GM19023 (cell line): ENCODE data around the gene ING5.
A peak's percentile ranks its signal among the peaks of the same experiment; 100 is the strongest.
"Not testable (repeated sequence)": the region's sequence is repeated elsewhere in the genome, so short reads cannot be mapped to it uniquely, and the experiment has no call there.

Experiments used
- ATAC-seq: cut with Tn5 transposase; IDR thresholded peaks from one replicate; pipeline ENCODE4 v1.9.1; 2021; ENCODE audit warnings: mild to moderate bottlenecking, moderate library complexity; ENCODE audit not compliant: unreplicated experiment

ING5 gene

GRCh38 chr2:241701399-241702154 is at the start of gene ING5:
Gene ING5, plus strand, starts transcription at chr2:241702039. Its CDS starts 27 bp downstream, at chr2:241702066.
- peak; percentile 65 for ATAC-seq

DNA sequence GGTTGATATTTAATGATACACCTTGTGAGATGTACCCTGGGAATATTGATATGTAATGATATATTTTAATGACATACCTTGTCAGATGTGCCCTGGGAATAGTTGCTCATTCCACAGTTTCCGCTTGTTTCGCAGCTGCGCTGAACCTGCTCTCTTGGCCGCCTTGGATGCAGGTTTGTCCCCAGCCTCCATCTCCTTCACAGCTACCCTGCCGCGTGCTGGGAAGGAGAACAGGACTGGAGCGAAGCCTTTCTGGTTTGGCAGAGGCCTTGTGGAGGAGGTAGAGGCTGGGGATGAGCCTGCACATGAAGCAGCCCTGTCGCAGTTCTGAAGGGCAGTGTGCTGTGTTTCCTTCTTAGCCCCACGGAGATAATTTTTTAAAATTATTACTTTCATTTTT is 49.7 kb upstream of the ING5 start:
- ATAC-seq: no peak

GRCh38 chr2:241652722-241653121 is 49.1 kb upstream of the ING5 start:
- ATAC-seq: no peak

- ATAC-seq: no peak
Observed at GRCh38 chr2:241653210-241653750, 48.6 kb upstream of the ING5 start.

- no peak for ATAC-seq
Observed at GRCh38 chr2:241654551-241654950, 47.3 kb upstream of the ING5 start.

DNA sequence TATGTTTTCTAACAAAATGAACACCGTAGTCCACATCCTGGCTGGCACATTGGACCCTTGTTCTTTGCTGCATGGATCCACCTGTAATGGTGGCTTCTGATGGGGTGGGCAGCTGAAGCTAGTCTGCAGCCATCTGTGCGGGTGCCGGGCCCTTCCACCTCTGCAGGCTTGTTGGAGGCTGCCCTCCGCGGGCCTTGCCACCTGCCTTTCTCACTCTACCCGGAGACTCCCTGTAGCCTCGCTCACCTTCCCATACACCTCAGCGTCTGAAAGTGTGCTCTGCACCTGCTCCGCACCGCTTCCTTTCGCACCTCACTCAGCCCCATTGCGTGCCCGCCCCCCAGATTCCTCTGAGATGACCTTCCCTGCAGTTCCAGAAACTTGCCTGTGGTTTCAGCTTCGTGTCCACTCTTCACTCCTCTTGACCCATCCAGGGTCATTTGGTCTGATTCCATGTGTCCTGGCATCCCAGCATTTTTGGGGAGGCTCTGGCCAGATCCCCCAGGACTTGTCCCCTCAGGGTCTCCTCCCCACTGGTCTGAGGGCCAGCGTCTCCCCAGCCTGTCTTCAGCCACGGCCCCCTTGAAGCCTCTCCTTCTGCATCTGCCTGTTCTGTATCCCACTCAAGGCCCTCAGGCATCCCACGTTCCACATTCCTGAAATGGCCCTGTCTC is 46.2 kb upstream of the ING5 start:
- no peak for ATAC-seq

- ATAC-seq: no peak
Observed at GRCh38 chr2:241656190-241656741, 45.6 kb upstream of the ING5 start.

GRCh38 chr2:241657786-241658254 is 44.0 kb upstream of the ING5 start:
- no peak for ATAC-seq

- no peak for ATAC-seq
Observed at GRCh38 chr2:241658296-241658695, 43.5 kb upstream of the ING5 start.

- ATAC-seq: no peak
Observed at GRCh38 chr2:241659150-241659739, 42.6 kb upstream of the ING5 start.

DNA sequence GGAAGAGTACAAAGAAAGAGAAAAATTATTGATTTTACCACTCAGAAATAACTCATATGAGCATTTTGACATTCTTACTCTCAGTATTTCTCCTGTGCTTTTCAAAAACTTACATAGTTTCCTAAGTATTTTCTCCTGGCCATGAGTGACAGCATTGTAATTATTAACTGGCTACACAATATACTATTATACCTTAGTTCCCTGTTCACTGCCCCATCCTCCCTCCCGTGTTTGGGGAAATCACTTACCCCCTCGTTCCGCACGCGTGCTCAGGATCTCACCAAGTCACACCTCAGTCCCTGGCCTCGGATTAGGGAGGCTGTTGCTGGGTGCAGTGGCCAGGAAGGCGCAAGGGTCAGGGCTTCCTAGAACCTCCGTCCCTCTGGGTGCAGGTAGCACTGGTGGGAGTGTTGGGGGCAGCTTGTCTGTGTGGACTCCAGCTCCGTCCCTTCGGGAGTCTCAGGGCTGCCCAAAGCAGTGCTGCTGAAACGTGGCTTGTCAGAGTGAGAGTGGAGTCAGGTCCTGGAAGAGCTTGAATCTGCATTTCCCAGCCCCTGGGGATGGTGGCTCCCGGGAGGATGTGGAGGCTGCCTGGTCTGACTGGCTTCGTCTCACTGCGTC is 41.1 kb upstream of the ING5 start:
- ATAC-seq: no peak

DNA sequence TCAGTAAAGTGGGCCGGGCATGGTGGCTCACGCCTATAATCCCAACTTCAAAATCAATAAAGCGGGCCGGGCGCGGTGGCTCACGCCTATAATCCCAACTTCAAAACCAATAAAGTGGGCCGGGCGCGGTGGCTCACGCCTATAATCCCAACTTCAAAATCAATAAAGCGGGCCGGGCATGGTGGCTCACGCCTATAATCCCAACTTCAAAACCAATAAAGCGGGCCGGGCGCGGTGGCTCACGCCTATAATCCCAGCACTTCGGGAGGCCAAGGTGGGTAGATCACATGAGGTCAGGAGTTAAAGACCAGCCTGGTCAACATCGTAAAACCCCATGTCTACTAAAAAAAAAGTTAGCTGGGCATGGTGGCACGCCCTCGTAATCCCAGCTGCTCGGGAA is 39.1 kb upstream of the ING5 start:
- ATAC-seq: not testable (repeated sequence)

- ATAC-seq: no peak
Observed at GRCh38 chr2:241665731-241666440, 36.0 kb upstream of the ING5 start.

GRCh38 chr2:241666627-241667400 is 35.0 kb upstream of the ING5 start:
- no peak for ATAC-seq

- ATAC-seq: no peak
Observed at GRCh38 chr2:241668354-241668753, 33.5 kb upstream of the ING5 start.

- ATAC-seq: no peak
Observed at GRCh38 chr2:241668839-241669238, 33.0 kb upstream of the ING5 start.

GRCh38 chr2:241670333-241671110 is 31.3 kb upstream of the ING5 start:
- ATAC-seq: no peak

- no peak for ATAC-seq
Observed at GRCh38 chr2:241671457-241672240, 30.2 kb upstream of the ING5 start.
